Testis (tissue), 3 donors: ENCODE measurements around the gene FHIT. TPM values are rescaled to one million over a fixed set of nuclear protein-coding genes. Genes with fewer than 3 reads are reported as not detected.

Experiments used
- DNase-seq: peaks from one replicate; pipeline ENCODE4 v3.0.0-alpha.2; 2019
- H3K27ac ChIP-seq, 2 donors: fragments of 200-600 bp; sonication (generic); one replicate each; pipeline ENCODE4 v1.5.1; 2019
- H3K27me3 ChIP-seq: fragments of 200-600 bp; sonication (generic); one replicate; pipeline ENCODE4 v1.5.1; 2019
- H3K36me3 ChIP-seq: fragments of 200-600 bp; sonication (generic); one replicate; pipeline ENCODE4 v1.5.1; 2017; ENCODE audit warnings: low read depth; ENCODE audit errors: missing control alignments
- H3K4me1 ChIP-seq: fragments of 200-600 bp; sonication (generic); one replicate; pipeline ENCODE4 v1.5.1; 2019
- H3K4me3 ChIP-seq, 2 donors: fragments of 200-600 bp; sonication (generic); one replicate each; pipeline ENCODE4 v1.5.1; 2017 to 2019
- H3K9me3 ChIP-seq: fragments of 200-600 bp; sonication (generic); one replicate; pipeline ENCODE4 v1.5.1; 2017
- POLR2A ChIP-seq: fragments of 450-650 bp; IDR thresholded peaks from one replicate; pipeline ENCODE4 v1.6.1; 2017; ENCODE audit warnings: antibody characterized with exemption, mild to moderate bottlenecking, moderate library complexity
- WGBS, 2 donors: methylation state at CpG; one replicate each; pipeline ENCODE4 v1.1.5; 2018; 5-methylcytosine and 5-hydroxymethylcytosine counted together
- intact Hi-C: fragments of 100-400 bp; cut with DNase I; formaldehyde crosslinking; loops from one replicate; pipeline ENCODE4 v1.15.1; 2023; ENCODE audit warnings: low total_unique reads
- polyA plus RNA-seq: library from polyadenylated mRNA; stranded (reverse); fragments of 350-450 nt; fragmentation: Illumina TruSeq; extraction: RNeasy Lipid Tissue Mini Kit (QIAGEN cat#74804); gene quantifications from one replicate; pipeline ENCODE4 v1.2.3, GENCODE V29; 2014; ENCODE audit warnings: low read depth, low replicate concordance; ENCODE audit not compliant: insufficient read depth
- total RNA-seq, 2 donors: library from RNA; depleted of rRNA; stranded (reverse); fragments of >200 nt; gene quantifications; one replicate each; pipeline ENCODE4 v1.2.3, GENCODE V29; 2016
- TF ChIP-seq, protein P1 (sequence below), 3 experiments: fragments of 450-650 bp in 2 of 3; fragments of 200-600 bp in 1 of 3; sonication (generic) in 1 of 3; IDR thresholded peaks; one replicate each; pipeline ENCODE4 v1.5.1; 2016 to 2019; ENCODE audit warnings: antibody characterized with exemption in 3 of 3, mild to moderate bottlenecking in 2 of 3, moderate library complexity in 1 of 3

FHIT gene
- total and polyA plus RNA-seq, 3 donors from 2014 or later, result 10.1 to 29.6 (median 15.5) TPM

DNA sequence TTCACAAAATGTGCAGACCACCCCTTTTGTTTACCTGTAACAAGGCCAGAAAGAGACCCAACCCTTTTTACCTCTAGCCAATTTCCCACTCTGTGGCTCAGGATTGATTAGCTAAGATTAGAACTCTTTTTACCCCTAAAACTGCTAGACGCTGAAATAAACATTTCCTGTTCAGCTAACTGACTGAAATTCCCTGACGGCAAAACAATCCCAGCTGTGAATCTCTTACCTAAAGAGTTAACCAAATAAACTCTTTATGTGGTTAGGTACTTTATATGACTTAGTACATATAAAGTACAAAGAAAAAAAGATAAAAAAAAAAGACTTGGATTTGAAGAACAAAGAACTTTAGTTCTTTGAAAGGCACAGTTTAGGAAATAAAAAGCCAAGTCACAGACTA is 988.7 kb downstream of the FHIT start:
- Histone ChIP-seq H3K4me1 (no peaks in the 10 kb centered on the region), H3K27me3 (no peaks in the 10 kb centered on the region), H3K36me3 (no peaks in the 10 kb centered on the region), H3K4me3 (no peak overlapping the region), H3K9me3 (no peaks in the 10 kb centered on the region), H3K27ac (no peak overlapping the region)
- intact Hi-C loops, result no loop called here
- no peak for TF ChIP-seq POLR2A
- TF ChIP-seq, protein P1, sequence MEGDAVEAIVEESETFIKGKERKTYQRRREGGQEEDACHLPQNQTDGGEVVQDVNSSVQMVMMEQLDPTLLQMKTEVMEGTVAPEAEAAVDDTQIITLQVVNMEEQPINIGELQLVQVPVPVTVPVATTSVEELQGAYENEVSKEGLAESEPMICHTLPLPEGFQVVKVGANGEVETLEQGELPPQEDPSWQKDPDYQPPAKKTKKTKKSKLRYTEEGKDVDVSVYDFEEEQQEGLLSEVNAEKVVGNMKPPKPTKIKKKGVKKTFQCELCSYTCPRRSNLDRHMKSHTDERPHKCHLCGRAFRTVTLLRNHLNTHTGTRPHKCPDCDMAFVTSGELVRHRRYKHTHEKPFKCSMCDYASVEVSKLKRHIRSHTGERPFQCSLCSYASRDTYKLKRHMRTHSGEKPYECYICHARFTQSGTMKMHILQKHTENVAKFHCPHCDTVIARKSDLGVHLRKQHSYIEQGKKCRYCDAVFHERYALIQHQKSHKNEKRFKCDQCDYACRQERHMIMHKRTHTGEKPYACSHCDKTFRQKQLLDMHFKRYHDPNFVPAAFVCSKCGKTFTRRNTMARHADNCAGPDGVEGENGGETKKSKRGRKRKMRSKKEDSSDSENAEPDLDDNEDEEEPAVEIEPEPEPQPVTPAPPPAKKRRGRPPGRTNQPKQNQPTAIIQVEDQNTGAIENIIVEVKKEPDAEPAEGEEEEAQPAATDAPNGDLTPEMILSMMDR (IDR thresholded peaks at IDR 0.05), result no peak
- WGBS, 2 donors, result 78 to 84% methylated on average over 2 of the region's 2 CpGs
- no peak for DNase-seq

DNA sequence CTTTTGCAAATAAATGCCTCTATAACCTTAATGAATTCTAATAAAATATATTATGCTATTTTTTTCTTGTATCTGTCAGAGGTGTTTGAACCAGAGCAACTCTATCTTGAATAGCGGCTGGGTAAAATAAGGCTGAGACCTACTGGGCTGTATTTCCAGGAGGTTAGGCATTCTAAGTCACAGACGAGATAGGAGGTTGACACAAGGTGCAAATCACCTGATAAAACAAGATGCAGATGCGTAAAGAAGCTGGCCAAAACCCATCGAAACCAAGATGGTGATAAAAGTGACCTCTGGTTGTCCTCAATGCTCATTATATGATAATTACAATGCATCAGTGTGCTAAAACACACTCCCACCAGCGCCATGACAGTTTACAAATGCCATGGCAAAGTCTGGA is 990.7 kb downstream of the FHIT start:
- TF ChIP-seq, protein P1 (IDR thresholded peaks at IDR 0.05), result no peak
- no peak for TF ChIP-seq POLR2A
- intact Hi-C loops, result no loop called here
- H3K4me3 ChIP-seq, result no peak overlapping the region
- WGBS, 2 donors, result 51 to 59% methylated on average over 5 of the region's 5 CpGs
- no peaks in the 10 kb centered on the region for H3K4me1 ChIP-seq
- H3K27me3 ChIP-seq, result no peaks in the 10 kb centered on the region
- H3K36me3 ChIP-seq, result no peaks in the 10 kb centered on the region
- no peak overlapping the region for H3K27ac ChIP-seq
- no peak for DNase-seq
- H3K9me3 ChIP-seq, result no peaks in the 10 kb centered on the region

DNA sequence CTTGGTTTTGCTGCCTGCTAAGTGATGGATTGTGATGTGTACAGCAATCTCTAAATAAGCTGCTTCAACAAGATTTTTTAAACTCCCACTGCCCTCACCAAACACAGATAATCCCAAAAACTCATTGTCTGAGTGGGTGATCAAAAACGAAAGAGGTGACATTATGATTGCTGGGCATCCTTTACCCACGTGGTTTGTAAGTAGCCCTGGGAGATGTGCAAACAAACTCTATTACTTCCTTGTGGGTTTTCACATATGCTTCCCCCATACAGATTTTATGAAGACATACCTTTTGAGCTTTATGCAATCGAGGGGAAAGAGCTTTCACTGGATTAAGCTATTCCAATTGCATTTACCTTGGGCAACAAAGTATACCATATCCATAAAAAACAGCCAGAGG is 1000.4 kb downstream of the FHIT start:
- Histone ChIP-seq H3K4me1 (no peaks in the 10 kb centered on the region), H3K27me3 (no peaks in the 10 kb centered on the region), H3K27ac (no peak overlapping the region), H3K9me3 (no peaks in the 10 kb centered on the region), H3K4me3 (no peak overlapping the region), H3K36me3 (no peaks in the 10 kb centered on the region)
- 60 to 80% methylated on average over 3 of the region's 3 CpGs for WGBS, 2 donors
- intact Hi-C loops, result no loop called here
- TF ChIP-seq, protein P1 (IDR thresholded peaks at IDR 0.05), result no peak
- no peak for TF ChIP-seq POLR2A
- no peak for DNase-seq

DNA sequence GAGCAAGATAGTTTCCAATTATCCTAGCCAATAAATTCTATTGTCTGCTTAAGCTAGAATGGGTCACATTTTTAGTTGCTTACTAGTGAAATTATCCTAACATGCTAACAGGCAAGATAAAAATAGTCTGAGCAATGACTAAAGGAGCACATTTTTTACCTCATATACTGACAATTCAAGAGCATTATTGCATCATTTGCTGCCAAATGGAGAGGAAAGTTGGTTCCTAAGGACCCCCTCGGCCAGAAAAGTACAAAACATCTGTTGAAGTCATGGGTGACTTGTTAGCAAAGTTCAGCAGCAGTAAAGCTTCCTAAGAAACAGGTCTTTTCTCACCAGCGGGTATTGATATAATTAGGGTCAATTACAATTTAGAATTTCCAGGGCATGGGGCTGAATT is 1001.0 kb downstream of the FHIT start:
- WGBS, 2 donors, result 67 to 76% methylated on average over 2 of the region's 2 CpGs
- Histone ChIP-seq H3K9me3 (no peaks in the 10 kb centered on the region), H3K27me3 (no peaks in the 10 kb centered on the region), H3K27ac (no peak overlapping the region), H3K4me3 (no peak overlapping the region), H3K4me1 (no peaks in the 10 kb centered on the region), H3K36me3 (no peaks in the 10 kb centered on the region)
- TF ChIP-seq, protein P1 (IDR thresholded peaks at IDR 0.05), result no peak
- TF ChIP-seq POLR2A, result no peak
- DNase-seq, result no peak
- intact Hi-C loops, result no loop called here

DNA sequence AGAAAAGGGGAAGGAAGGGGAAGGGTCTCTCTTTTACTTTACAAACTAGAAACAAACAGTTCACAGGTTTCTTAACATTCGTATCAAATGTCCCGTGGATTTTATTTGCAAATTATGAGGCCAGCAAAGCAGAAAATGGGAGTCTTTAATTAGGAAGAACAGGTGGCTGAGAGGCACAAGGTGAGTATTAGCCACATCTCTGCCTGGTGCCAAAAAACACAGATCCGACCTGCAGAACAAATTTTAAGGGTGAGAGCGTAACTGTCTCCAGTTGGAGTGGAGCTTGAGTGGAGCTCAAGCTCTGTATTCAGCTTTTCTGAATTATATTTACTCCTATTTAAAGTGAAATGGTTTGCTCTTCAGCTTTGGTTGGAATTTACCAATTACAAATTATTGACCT is 1004.9 kb downstream of the FHIT start:
- Histone ChIP-seq H3K36me3 (no peaks in the 10 kb centered on the region), H3K27ac (no peak overlapping the region), H3K4me3 (no peak overlapping the region), H3K27me3 (no peaks in the 10 kb centered on the region), H3K4me1 (no peaks in the 10 kb centered on the region), H3K9me3 (no peaks in the 10 kb centered on the region)
- 93 to 94% methylated on average over 4 of the region's 4 CpGs for WGBS, 2 donors
- TF ChIP-seq, protein P1 (IDR thresholded peaks at IDR 0.05), result no peak
- no peak for TF ChIP-seq POLR2A
- intact Hi-C loops, result no loop called here
- DNase-seq, result no peak
